WI38 (cell line): ENCODE data around the gene FBXO36.

Experiments used
- H3K4me3 ChIP-seq: 2 replicates; pipeline ENCODE4 v1.5.1; 2011; ENCODE audit warnings: low read depth, mild to moderate bottlenecking, control low read depth, low read length
- TF ChIP-seq, protein P1 (sequence below): IDR thresholded peaks from 2 replicates; pipeline ENCODE4 v1.5.1; 2012; ENCODE audit warnings: low read depth, mild to moderate bottlenecking, control low read depth, low read length

FBXO36 gene, protein sequence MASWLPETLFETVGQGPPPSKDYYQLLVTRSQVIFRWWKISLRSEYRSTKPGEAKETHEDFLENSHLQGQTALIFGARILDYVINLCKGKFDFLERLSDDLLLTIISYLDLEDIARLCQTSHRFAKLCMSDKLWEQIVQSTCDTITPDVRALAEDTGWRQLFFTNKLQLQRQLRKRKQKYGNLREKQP

DNA sequence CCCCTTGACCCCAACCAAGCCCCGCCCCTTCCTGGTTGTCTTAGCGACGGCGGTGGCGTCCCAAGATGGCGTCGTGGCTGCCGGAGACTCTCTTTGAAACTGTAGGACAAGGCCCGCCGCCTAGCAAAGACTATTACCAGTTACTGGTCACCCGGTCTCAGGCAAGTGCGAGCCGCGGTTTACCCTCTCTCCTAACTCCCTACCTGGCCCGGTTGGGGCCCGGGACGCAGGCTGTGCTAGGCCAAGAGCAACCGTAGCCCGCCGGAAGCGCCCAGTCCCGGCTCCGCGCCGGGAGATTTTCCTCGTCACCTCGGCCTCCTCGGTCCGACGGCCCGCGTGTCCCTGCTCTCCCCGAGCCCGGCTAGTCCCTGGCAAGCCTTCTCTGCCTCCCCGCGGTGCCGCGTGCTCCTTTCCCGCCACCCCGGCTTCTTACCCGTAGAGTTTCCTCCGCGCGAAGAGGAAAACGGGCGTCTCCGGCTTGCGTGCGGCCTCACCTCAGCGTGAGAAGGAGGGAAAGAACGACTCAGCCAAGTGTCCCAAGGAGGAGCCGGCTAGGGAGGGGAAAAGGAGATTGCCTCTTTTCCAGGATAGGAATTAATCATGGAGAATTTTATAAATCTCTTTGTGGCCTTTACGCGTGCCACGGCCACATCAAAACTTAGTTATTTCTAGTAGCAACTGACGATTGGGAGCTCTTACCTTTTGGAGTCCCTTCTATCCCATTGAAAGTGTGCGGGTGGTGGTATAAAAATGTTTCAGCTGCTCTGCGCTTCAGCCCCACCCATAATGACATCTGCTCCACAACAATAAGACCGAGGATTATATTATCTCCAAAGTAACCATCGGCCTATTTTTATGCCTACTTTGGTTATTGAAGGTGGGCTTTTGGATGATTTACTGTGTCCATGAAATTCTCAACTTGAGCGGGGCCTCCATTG, at the start of gene FBXO36:
Gene FBXO36, plus strand, starts transcription at position 55 of the 938 bp plus-strand sequence. Its CDS starts 11 bp downstream, at position 66.
- TF ChIP-seq, protein P1, sequence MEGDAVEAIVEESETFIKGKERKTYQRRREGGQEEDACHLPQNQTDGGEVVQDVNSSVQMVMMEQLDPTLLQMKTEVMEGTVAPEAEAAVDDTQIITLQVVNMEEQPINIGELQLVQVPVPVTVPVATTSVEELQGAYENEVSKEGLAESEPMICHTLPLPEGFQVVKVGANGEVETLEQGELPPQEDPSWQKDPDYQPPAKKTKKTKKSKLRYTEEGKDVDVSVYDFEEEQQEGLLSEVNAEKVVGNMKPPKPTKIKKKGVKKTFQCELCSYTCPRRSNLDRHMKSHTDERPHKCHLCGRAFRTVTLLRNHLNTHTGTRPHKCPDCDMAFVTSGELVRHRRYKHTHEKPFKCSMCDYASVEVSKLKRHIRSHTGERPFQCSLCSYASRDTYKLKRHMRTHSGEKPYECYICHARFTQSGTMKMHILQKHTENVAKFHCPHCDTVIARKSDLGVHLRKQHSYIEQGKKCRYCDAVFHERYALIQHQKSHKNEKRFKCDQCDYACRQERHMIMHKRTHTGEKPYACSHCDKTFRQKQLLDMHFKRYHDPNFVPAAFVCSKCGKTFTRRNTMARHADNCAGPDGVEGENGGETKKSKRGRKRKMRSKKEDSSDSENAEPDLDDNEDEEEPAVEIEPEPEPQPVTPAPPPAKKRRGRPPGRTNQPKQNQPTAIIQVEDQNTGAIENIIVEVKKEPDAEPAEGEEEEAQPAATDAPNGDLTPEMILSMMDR, result no peak
- peak within 1 kb of the TSS; percentile 73 for H3K4me3 ChIP-seq

DNA sequence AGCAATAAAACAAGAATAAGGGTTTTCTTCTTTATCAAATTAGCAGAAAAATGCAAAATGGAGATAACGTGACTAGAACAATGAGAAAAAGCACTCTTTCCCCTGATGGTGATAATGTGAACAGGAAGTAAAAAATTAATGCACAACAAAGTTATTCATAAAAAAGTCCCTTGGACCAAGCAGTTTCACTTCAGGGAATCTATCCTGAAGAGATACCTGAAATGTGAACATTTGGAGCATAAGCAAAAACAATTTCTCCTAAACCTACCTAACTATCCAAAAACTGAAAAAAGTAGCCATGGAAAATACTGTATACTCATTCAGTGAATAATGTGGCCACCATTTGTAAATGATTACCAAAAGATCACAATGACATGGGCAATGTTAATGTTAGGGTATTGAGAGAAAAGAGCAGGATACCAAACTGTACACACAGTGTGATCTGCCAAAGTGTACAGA, 49.2 kb upstream of the FBXO36 start:
- TF ChIP-seq, protein P1, result no peak
- no peak overlapping the region for H3K4me3 ChIP-seq

DNA sequence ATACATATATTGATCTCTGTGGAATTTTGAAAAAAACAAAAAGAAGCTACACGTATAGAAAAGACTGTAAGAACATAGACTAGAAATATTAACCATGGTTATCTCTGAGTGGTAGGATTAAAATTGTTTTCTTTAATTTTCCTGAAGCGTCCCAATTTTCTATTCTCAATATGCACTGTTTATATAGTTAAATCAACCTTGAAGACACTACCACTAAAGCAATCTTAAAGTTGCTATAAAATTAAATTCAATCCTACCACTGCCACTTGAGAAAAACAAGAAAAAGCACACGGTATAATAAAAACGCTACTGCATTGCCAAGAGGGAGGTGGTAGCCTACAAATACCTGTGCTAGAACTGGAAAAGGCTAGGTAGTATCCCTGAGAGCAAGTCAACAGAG, 47.7 kb upstream of the FBXO36 start:
- TF ChIP-seq, protein P1, result no peak
- no peak overlapping the region for H3K4me3 ChIP-seq

DNA sequence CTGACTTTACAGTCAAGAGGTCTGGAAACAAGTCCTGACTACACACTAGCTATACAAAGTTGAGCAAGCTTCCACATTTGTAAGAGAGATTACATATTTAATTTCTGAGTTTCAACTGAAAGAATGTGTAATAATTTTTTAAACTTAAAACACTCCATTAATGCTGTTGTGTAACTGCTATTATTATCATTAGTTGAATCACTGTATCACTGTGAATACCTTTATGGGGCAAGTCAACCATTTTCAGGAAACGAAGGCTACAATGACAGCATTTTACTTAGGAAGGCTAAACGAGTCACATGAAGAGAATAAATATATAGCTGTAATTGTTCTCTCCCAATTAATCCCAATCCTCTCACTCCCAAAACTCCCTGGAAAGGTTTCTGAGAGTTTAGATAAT, 46.8 kb upstream of the FBXO36 start:
- H3K4me3 ChIP-seq, result no peak overlapping the region
- TF ChIP-seq, protein P1, result no peak

DNA sequence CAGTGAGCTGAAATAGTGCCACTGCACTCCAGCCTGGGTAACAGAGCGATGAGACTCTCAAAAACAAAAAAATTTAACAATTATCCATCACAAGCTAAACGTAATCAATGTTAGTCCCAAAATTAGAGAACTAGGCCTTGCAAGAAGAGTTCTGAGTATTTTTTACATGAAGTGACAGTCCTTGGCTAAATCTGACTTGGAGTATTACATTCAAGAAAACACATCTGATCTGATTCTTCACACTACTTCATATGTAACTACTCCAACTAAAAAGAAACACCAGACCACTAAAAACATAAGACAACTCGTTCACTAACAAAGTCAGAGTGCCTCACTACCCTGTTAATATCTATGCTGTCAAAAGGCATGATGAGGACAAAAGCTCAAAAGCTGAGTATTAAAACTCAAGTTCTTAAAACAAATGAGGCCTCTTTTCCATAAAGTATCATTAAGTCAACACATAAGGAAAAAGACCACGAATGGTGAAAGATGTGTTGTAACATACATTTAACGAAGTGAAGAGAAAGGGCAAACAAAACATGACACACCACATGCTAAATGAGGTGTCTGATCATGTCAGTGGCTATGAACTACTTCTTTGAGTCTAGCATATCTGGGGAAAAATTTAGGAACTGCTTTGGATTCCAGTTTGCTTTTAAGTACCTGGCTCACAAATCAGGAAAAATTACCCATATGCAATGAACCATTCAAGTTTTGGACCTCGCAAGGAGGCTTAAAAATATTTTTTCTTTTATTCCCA, 42.9 kb upstream of the FBXO36 start:
- TF ChIP-seq, protein P1, result no peak

DNA sequence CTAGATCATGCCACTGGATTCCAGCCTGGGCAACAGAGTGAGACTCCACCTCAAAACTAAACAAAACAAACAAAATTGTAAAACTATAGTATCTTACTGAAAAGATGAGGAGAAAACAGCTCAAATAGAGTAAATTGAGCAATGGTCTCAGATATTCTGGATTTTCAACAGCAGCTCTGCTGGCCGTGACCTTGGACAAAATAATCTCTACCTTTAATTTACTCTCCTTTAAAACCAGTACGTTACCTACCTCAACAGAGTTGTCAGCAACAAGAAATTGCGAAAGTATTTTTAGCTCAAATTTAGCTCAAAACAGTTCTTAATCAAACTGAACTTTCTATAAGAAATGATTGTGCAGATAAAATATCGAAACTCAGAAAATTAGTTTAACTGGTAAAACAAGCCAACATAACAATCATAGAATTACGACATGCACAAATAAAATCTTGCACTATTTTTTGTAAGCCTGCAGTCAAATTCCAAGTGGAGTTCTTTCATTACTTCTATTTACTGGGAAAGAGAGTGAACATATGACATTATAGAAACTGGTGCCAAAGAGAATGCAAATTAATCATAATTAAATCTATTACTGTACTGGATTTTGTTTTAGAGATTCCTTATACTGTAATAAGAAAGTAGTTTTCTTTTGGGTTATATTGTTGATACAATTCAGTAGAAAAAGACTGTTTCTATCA, 41.3 kb upstream of the FBXO36 start:
- H3K4me3 ChIP-seq, result no peak overlapping the region
- TF ChIP-seq, protein P1, result no peak

More for the DNA sequence above, 42.9 kb upstream of the FBXO36 start:
- H3K4me3 ChIP-seq, result no peak overlapping the region
